HG03439 (cell line): ENCODE data around the gene LYL1.
A peak's percentile ranks its signal among the peaks of the same experiment; 100 is the strongest.

Experiments used
- ATAC-seq: cut with Tn5 transposase; IDR thresholded peaks from one replicate; pipeline ENCODE4 v1.9.1; 2021; ENCODE audit warnings: mild to moderate bottlenecking, moderate library complexity; ENCODE audit not compliant: unreplicated experiment

The LYL1 gene

GRCh38 chr19:13078381-13078780 is 24.3 kb downstream of the LYL1 start:
- no peak for ATAC-seq

- ATAC-seq = no peak
Measured at GRCh38 chr19:13077240-13077639, 25.4 kb downstream of the LYL1 start.

GRCh38 chr19:13076787-13077186 is 25.9 kb downstream of the LYL1 start:
- ATAC-seq = no peak

- no peak for ATAC-seq
Measured at GRCh38 chr19:13076320-13076719, 26.3 kb downstream of the LYL1 start.

GRCh38 chr19:13074378-13074777 is 28.3 kb downstream of the LYL1 start:
- no peak for ATAC-seq

GRCh38 chr19:13073263-13073662 is 29.4 kb downstream of the LYL1 start:
- no peak for ATAC-seq

GRCh38 chr19:13072188-13072908 is 30.3 kb downstream of the LYL1 start:
- ATAC-seq = no peak

- ATAC-seq = no peak
Measured at GRCh38 chr19:13071444-13072187, 31.0 kb downstream of the LYL1 start.

- ATAC-seq = no peak
Measured at GRCh38 chr19:13070425-13071140, 32.1 kb downstream of the LYL1 start.

- no peak for ATAC-seq
Measured at GRCh38 chr19:13069415-13070359, 33.0 kb downstream of the LYL1 start.

- ATAC-seq = no peak
Measured at GRCh38 chr19:13068085-13068846, 34.4 kb downstream of the LYL1 start.

- ATAC-seq = no peak
Measured at GRCh38 chr19:13066933-13067807, 35.5 kb downstream of the LYL1 start.

GRCh38 chr19:13066226-13066625 is 36.4 kb downstream of the LYL1 start:
- ATAC-seq = no peak

- ATAC-seq = no peak
Measured at GRCh38 chr19:13064092-13064489, 38.6 kb downstream of the LYL1 start.

GRCh38 chr19:13063461-13064091 is 39.1 kb downstream of the LYL1 start:
- ATAC-seq = no peak

- ATAC-seq = no peak
Measured at GRCh38 chr19:13062317-13062716, 40.3 kb downstream of the LYL1 start.

GRCh38 chr19:13060964-13061927 is 41.4 kb downstream of the LYL1 start:
- peak; percentile 51 for ATAC-seq
